HG03039 (cell line): ENCODE results near the gene ELK4.

ENCODE experiments used
- ATAC-seq: cut with Tn5 transposase; IDR thresholded peaks from one replicate; pipeline ENCODE4 v1.9.1; 2021; ENCODE audit warnings: mild to moderate bottlenecking, moderate library complexity; ENCODE audit not compliant: unreplicated experiment

The ELK4 gene, protein sequence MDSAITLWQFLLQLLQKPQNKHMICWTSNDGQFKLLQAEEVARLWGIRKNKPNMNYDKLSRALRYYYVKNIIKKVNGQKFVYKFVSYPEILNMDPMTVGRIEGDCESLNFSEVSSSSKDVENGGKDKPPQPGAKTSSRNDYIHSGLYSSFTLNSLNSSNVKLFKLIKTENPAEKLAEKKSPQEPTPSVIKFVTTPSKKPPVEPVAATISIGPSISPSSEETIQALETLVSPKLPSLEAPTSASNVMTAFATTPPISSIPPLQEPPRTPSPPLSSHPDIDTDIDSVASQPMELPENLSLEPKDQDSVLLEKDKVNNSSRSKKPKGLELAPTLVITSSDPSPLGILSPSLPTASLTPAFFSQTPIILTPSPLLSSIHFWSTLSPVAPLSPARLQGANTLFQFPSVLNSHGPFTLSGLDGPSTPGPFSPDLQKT

DNA sequence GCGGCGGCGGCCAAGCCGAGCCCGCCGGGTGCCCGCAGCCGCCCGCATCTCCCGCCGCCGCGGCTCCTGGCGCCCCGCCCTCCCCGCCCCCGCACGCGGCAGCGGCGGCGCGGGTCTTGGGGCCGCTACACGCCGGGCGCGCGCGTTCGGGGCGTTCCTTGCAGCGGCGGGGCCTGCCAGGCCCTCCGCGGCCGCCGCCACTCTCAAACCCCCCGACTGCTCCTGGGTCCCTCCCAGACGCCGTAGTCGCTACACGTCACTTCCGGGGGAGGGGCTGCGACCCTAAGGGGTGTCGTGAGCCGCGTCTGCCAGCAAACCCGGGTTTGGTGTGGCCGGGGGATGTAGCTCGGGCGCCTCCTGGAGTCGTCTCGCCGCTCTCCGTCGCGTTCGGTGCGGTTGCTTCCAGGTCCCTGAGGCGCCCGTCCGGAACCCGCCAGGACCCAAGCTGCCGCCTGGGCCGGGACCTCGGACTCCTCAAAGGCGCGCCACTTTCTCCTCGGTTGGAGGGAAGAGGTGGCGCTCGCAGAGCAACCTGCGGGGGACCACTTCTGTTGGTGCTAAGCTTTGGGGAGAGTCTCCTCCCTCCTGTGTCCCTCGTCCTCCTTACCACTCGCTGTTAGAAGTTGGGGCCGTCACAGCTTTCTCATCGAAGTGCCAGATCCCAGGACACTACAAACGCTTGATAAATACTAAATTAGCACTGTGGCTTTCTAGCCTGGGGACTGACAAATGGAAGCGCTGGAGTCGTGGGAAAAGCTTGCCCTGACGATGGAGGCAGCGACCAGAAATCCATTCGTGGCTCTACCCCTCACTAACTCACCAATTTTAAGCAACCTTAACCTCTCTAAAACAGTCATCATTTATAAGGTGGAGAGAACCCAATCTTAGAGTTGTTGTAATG is at the start of gene ELK4:
Gene ELK4 (minus strand): TSS at position 244 of the 901 bp plus-strand sequence. CDS start 8,129 bp downstream, outside the sequence.
- ATAC-seq = peak; percentile 83

DNA sequence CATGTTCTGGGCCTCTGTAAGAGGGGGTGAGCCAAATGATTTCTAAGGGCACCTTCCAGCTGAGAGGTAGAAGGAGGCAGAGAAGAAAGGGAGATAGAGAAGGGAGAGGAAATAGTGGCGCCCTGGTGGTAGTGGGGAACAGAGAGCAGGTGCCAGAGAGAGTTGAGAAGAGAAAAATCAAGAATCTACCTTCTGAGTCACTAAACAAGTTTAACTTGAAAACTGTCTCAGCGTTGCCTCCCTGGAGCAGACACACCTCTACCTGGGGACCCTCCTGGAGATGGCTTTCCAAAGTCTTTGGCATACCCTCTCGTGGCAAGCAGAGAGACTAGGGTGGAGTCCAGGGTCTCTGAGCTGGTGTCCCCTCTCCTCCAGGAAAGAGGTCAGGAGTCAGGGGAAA is 49.6 kb upstream of the ELK4 start:
- ATAC-seq = no peak

DNA sequence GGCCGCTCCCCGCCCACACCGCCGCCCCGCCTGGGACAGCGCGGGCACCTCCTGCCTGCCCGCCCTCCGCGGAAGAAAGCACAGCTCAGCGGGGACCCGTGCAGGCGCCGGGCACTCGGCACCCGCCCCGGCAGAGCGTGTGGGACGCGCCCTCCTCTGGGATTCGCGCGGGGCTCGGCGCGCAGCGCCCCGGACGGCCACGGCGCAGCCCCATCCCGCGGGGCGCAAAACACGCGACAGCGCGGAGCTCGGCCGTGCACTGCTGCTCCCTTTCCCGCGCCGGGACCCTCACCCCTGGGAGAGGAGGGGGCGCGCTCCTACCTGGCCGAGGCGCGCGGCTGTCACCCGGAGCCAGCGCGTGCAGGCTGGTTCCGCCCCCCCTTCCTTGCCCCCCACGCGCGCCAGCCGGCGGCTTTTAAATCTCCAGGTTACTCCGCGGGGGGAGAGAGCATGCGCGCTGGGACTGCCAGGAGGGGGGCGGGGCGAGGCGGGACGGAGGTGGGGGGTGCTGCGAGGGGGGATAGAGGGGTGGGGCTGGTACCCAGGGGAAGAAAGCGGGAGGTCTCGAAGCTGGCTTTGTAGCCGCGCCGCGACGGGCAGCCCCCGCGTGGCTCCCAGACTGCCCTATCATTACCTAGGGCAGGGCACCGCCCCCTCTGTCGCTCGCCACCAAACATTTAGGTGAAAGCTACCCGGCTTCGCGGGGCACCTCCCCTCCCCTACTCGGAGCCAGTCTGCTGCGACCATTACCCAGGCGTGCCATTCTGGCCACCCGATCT is 48.5 kb upstream of the ELK4 start, which contains the start of gene SLC45A3:
Gene SLC45A3 (minus strand): TSS at position 437 of the 779 bp plus-strand sequence. CDS start 15,853 bp downstream, outside the sequence.
- no peak for ATAC-seq

DNA sequence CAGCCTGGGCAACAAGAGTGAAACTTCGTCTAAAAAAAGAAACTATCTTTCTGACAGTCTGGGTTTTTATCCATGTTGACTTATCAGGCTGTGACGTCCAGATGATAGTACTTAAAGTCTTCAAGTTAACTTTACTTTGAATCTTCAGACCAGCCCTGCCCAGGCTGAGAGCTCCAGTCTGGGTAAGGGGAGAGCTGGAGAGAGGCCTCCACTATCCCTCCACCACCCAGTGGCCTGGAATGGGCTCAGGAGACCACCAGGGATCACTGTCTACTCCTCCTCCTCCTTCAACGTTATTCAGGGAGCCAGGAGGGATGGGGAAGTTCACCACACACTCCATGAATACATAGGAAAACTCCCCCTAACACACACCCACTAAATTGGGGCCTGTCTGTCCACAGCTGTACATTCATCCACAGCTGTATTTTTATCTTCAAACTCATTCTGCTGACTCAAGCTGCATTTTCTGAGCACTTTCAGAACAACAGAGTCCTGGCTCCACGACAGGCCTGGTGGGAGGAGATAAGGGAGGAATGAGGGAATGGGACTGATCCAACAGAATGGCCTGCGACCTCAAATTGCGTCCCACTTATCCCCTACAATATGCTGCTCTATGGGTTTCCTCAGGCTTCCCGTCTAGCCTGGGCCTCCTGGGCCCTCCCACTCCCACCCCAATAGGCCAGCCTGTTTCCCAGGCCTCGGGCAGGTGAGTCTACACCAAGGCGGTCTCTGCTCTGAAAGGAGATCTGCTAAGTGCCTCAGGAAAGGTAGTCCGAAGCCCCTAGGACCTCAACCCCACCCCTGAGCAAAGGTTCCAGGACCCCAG is 46.7 kb upstream of the ELK4 start:
- no peak for ATAC-seq

DNA sequence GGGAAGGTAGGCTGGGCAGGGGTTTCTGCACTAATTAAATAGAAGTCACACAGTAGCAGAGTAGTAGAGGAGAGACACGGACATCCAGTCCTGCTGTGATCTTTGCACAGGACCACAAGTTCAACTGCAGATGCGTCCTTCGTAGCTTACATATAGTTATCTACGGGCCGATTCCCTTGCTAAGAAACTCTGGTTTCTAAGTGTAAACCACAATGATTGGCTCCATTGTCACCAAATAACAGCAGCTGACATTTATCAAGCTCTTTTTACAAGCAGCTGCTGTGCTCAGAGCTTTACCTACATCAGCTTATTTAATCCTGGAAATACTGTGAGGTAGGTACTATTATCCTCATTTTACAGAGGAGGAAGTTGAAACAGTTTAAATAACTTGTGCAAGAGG is 45.4 kb upstream of the ELK4 start:
- ATAC-seq = no peak

DNA sequence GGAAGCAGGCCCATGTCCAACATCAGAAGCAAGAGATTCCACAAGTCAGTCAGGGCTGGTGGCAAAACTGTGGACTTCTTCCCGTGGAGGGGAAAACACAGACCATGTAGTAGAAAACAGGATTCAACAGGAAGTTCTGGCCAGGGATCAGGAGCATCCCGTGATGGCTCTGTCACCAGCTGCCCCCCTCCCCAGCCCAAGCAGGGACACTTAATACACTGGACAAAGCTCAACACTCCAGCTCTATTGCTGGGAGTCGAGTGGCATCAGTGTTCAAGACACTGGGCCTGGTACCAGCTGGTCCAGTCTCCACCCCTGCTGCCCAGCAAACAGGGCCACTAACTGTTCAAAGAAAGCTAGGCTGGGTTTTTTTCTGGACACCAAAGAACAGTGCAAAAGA is 44.8 kb upstream of the ELK4 start:
- ATAC-seq = no peak

DNA sequence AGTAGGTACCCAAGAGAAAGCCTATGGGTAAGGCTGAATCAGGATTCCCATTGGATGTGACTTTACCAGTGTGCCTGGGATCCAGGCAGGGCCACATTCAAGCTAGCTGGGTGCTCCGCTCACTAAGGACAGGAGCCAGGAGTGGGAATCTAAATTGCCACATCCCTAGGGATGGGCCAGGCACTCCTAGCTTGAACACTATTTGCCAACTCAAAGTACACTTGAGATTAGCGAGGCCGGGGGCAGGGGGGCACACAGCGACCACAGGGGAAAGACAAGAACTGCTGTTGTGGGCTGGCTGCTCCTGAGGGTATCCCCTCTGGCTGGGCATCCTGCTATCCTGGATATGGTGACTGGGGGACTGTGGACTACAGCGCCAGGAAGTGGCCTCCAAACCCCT is 44.2 kb upstream of the ELK4 start:
- no peak for ATAC-seq

DNA sequence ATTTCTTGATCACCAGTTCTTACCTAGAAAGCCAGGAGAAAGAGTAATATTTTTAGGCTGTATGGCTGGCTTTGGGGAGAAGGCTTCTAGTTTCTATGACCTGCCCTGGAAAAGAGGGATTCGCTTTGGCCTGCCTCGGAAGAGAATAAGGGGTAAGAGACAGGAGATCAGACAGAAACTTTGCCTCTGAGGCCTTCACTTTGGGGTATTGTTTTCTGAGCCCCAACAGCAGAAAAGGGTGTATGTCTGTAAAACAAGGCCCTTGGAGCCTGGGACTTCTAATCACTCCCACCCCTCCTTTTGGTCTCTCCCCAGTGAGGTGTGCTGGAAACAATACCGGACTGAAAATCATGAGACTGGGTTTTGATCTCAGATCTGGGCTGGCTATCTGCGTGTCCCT is 43.4 kb upstream of the ELK4 start:
- no peak for ATAC-seq

DNA sequence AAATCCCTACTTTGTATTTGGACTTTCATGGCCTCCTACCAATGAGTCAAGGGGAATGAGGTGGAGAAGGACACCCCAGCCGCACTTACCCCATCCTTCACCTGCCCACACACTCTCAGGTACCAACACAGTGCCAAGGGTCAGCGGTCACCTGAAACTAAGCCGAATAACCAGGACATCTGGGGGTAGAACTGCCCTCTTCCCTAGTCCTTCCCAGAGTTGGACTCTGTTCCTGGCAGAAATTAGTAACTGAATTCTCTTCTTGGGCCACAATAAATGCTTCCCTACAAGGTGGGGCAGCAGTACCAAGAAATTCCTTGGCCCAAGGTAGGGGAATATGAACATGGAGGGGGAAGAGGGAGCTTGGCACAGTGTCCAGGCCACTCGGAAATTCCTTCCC is 41.2 kb upstream of the ELK4 start:
- no peak for ATAC-seq

DNA sequence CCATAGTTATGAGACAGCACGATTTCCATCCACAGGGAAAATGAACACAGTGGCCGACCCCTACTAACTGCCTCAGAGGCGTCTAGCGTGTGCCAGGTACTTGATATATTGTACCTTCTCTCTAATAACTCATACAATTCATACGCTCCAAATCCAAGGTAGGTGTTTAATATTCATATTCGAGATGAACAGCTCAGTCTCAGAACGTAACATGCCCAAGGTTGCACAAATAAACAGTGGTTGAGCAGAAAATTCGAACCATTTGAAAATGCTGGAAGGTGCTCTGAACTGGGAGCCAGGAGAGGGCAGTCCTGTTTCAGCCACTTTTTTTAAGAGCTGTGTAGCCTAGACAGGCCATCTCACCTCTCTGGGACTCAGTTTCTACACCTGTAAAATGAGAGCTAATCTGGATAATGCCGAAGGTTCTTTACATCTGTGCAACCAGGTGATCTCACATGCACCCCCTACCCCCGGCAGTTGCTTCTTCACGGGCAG is 40.6 kb upstream of the ELK4 start:
- no peak for ATAC-seq

DNA sequence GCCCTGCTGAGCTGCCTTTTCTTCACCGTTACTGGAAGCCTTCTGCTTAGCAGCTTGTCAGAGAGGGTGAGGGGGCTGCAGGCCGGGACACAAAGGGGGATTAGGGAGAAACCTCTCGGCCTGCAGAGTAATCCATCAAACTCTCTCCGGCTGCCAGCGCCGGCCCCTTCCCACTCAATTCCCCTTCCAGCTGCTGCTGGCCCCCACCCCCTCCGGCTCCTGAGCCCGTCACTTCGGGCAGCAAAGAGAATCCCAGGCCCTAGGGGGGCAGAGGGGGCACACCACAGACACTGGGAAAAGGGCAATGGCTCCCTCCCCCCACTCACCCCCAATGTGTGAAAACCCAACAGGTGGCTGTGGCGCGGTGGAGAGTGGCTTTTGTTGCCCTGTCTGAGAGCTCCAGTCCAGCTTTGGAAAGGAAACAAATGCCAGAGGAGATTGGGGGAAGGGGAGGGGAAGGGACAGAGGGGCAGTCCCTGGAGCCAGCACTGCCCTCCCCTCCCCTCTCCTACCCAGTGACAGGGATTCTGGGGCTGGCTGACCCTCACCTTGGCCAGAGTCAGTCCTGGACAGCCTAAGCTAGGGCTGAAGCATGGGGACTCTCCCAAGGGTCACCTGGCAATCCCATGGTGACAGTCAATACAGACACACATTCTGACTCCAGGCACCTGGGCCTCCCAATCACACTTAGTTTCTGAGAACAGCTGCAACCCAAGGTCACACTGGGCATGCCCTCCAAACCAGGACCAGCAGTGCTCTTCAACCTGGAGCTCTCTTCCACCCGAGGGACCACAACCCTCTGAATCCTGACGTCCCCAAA is 39.0 kb upstream of the ELK4 start:
- ATAC-seq = no peak

DNA sequence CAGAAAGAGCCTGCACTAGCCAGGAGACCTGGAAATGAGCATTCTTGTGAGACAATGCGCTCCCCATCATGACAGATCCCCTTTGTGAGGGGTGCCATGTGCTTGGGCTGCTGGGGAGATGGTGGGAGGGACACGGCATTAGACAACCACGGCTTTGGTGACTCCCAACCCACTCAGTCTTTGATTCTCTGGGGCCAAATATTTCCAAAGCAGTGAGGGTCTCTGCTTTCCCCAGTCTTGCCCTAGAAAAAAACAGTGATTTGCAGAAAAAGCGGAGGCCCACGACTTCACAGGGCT is 38.3 kb upstream of the ELK4 start:
- no peak for ATAC-seq

DNA sequence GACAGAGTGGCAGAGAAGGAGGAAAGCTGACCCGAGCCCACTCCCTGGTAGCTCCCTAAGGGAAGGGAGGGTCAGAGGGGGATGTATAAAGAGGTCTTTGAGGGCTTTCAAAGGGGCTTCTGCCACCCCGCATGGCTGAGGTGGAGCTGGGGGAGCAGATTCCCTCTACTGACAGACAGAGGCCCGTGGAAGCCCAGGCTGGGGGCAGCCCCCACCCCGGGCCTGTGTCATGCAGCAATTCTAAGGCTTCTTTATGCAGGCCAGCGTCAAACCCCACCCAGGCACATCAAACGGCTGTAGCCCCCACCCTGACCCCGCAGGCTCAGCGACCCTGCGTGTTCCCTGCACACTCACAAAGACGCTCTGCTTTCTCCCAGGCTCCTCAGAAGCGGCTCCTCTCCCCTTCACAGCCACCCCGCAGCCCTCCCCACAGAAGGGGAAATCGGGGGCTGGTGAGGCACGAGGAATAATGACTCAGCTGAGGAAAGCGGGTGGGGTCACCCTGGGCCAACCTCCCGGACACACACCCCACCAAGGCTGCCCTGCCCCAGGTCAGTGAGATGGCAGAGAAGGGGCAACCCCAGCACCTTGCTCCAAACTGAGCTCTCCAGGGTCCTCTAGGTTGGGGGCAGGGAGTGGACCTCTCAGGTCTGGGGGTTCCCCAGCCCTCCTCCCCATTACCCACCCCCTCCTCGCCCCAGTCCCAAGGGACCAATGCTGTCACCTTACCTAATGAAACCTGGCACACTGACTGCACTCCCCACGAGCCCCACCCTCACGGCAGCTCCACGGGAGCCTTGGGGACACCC is 37.7 kb upstream of the ELK4 start:
- ATAC-seq = no peak

DNA sequence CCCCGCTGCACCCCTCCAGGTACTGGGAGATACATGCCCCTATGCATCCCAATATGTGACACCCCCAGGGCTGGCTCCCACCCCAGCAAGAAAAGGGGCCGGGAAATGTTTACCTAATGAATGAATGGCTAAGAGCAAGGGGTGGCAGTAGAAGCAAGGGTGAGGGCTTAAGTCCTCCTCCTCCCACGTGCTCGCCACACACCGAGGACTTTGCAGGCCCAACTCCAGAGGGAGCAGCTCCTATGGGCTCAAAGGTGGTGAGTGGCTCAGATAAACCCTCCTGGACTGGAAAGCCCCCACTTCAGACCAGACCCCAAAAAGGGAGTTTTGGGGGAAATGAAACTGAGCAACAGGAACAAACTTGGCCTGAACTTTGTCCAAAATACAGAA is 37.1 kb upstream of the ELK4 start:
- ATAC-seq = no peak

DNA sequence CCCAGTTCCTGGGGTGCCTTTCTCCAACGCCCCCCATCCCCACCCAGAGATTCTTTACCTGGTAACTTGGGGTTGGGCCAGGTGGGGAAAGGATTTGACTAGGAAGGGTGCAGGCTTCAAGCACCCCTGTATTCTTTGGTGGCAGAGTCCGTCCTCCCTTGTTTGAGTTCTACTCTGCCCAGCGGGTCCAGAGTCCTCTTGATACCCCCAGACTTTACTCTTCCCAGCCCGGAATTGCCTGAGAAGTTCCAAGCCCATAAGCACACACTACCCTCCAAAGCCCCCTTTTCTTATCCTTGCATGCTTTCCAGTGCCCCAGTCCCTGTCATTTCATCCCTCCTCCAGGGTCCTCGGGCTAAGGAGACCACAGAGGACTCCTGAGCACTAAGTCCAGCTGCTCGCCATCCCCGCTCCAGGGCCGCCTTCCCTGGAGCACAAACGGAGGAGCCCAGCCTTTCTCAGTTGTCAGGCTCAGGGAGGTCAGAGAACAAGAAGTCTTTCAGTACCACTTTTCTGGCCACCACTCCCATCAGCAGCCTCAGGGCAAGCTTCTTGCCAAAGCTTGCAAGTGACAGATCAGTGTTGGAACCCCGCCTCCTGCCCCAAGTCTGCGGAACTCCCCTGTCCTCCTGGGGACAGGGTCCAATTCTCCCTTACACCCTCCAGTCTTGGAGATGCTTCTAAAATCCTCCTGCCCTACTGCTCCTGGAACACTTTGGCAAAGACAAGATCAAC is 36.3 kb upstream of the ELK4 start:
- no peak for ATAC-seq

DNA sequence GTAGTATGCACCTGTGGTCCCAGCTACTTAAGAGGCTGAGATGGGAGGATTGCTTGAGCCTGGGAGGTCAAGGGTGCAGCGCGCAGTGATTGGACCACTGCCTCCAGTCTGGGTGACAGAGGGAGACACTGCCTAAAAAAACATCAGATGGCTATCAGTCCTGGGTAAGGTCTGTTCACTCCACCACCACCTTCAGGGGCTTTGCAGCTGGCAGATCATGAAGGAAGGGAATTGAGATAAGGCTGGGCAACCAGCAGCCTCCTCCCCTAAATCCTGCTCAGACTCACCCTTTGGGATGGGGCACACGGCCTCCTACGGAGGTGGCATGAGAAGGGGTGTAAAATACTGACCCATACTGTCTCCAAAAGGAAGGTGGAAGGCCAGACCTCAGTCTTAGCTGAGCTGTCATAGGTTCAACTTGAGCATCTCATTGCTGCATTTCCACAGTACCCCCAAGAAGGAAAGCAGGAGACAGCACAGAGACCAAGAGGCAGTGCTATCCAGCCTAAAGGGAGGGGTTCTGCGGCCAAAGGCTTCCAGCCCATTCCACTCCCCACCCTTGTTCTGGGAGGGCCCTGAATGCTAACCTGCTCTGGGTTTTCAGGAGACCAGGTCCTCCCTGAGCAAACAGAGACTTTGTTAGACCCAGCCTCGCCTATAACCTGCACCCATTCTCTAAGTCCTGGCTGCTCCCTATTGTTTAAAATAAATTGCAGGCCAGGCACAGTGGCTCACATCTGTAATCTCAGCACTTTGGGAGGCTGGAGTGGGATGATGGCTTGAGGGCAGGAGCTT is 34.8 kb upstream of the ELK4 start:
- no peak for ATAC-seq
